ENCODE measurements around the gene ARSK. TPM values are rescaled to one million over a fixed set of nuclear protein-coding genes. Genes with fewer than 3 reads are reported as not detected.
A peak's percentile ranks its signal among the peaks of the same experiment; 100 is the strongest.
"Not testable (repeated sequence)": the region's sequence is repeated elsewhere in the genome, so short reads cannot be mapped to it uniquely, and the experiment has no call there.

ARSK gene
- total RNA-seq, 1 donor from 2014 or later = 5.7 TPM

DNA sequence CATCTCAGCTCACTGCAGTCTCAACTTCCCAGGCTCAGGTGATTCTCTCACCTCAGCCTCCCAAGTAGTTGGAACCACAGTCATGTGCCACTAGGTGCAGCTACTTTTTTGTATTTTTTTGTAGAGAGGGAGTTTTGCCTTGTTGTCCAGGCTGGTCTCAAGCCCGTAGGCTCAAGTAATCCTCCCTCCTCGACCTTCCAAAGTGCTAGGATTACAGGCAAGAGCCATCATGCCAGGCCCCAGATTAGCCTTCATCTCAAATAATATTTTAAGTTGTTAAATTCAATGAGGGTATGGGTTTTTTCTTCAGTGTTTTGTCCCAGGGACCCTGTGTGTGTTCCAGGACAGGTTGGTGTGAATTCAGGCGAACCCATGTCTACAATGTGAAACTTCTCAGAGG lies 79.2 kb downstream of the ARSK start:
- TF ChIP-seq, protein P1, sequence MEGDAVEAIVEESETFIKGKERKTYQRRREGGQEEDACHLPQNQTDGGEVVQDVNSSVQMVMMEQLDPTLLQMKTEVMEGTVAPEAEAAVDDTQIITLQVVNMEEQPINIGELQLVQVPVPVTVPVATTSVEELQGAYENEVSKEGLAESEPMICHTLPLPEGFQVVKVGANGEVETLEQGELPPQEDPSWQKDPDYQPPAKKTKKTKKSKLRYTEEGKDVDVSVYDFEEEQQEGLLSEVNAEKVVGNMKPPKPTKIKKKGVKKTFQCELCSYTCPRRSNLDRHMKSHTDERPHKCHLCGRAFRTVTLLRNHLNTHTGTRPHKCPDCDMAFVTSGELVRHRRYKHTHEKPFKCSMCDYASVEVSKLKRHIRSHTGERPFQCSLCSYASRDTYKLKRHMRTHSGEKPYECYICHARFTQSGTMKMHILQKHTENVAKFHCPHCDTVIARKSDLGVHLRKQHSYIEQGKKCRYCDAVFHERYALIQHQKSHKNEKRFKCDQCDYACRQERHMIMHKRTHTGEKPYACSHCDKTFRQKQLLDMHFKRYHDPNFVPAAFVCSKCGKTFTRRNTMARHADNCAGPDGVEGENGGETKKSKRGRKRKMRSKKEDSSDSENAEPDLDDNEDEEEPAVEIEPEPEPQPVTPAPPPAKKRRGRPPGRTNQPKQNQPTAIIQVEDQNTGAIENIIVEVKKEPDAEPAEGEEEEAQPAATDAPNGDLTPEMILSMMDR (IDR thresholded peaks at IDR 0.05) = no peak
- Histone ChIP-seq H3K27ac (no peak overlapping the region), H3K27me3 (no peaks in the 10 kb centered on the region), H3K36me3 (no peaks in the 10 kb centered on the region), H3K9me3 (no peaks in the 10 kb centered on the region), H3K4me1 (no peaks in the 10 kb centered on the region), H3K4me3 (no peak overlapping the region)
- DNase-seq (no peak), ATAC-seq (no peak)
- intact Hi-C loops (cut with DNase I) = no loop called here

DNA sequence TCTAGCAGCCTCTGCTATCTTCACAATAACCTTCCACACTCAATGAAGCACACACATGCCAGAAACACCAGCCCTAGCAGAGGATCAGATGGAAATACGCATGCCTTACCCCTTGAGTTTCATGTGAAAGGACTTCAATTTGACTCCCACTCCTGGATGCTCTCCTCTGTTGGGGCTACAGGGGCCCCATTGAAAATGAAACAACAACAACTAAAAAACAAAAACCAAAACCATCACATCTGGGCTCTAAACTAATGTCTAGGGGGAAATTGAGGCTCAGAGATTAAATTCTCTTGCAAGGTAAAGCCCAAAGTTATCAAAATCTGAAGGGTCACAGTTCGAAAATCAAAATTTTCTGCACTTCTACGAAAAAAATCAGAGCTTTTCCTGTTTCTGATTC lies 83.7 kb downstream of the ARSK start:
- TF ChIP-seq, protein P1 (IDR thresholded peaks at IDR 0.05) = no peak
- Histone ChIP-seq H3K27ac (no peak overlapping the region), H3K27me3 (no peaks in the 10 kb centered on the region), H3K9me3 (no peaks in the 10 kb centered on the region), H3K4me1 (no peaks in the 10 kb centered on the region), H3K36me3 (no peaks in the 10 kb centered on the region), H3K4me3 (no peak overlapping the region)
- no peak for ATAC-seq
- intact Hi-C loops (cut with DNase I) = no loop called here
- no peak for DNase-seq

DNA sequence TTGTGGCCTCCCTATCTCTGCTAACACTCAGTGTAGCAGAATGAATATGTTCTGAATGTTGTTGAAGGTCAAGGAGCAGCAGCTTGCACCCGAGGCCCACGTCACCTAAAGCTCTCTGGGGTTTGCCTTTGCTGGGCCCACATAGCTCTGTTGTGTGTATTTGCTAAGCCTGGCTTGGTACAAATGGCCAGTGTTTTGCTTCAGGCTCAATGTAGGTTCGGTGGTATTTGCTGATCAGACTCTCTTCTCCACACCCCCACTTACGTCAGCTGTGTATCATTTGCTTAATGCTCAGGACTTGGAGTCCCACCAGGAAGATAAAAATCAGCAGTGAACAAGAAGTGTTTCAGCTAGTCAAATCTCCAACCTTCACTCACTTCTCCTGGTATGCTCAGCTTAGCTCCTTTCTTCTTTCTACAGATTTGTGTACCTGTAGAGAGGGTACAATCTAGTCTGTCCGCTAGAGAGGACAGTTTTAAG lies 86.9 kb downstream of the ARSK start:
- ATAC-seq (peak; percentile 66), DNase-seq (no peak)
- intact Hi-C loops (cut with DNase I) = loop anchor here (10.0 kb wide), 1 partner anchor 203 kb away; no protein-coding TSS in a partner anchor

DNA sequence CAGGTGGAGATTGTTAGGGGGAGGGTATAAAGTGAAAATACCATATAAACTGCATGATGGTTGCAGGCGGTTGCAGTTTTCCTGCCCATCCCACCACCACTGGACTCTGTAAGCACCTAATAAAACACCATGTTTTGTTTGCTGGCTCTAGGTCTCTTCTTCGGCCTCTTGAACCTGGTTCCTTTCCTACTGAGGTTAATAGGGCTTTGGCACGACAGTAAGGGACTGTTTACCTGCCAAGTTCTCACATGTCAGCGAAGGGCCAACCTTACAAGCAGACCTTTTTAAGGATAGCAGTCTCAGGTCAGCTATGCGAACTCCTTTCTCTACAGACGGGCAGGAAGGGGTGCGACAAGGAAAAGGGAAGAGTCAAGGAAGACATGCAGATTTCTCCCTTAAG lies 88.3 kb downstream of the ARSK start:
- no peak overlapping the region for H3K4me3 ChIP-seq
- no peaks in the 10 kb centered on the region for H3K27me3 ChIP-seq
- no peak for DNase-seq
- TF ChIP-seq, protein P1 (IDR thresholded peaks at IDR 0.05) = no peak
- H3K9me3 ChIP-seq = no peaks in the 10 kb centered on the region
- no peaks in the 10 kb centered on the region for H3K36me3 ChIP-seq
- no peak overlapping the region for H3K27ac ChIP-seq
- H3K4me1 ChIP-seq = peaks cover 8% of the 10 kb centered on the region
- no peak for ATAC-seq
- intact Hi-C loops (cut with DNase I) = loop anchor here (10.0 kb wide), 1 partner anchor 202 kb away; no protein-coding TSS in a partner anchor

More for the DNA sequence above, 86.9 kb downstream of the ARSK start:
- peak overlapping the region; percentile 75 for H3K27ac ChIP-seq
- H3K36me3 ChIP-seq = no peaks in the 10 kb centered on the region
- no peak overlapping the region for H3K4me3 ChIP-seq
- no peaks in the 10 kb centered on the region for H3K27me3 ChIP-seq
- TF ChIP-seq, protein P1 (IDR thresholded peaks at IDR 0.05) = no peak
- H3K9me3 ChIP-seq = no peaks in the 10 kb centered on the region
- no peaks in the 10 kb centered on the region for H3K4me1 ChIP-seq

DNA sequence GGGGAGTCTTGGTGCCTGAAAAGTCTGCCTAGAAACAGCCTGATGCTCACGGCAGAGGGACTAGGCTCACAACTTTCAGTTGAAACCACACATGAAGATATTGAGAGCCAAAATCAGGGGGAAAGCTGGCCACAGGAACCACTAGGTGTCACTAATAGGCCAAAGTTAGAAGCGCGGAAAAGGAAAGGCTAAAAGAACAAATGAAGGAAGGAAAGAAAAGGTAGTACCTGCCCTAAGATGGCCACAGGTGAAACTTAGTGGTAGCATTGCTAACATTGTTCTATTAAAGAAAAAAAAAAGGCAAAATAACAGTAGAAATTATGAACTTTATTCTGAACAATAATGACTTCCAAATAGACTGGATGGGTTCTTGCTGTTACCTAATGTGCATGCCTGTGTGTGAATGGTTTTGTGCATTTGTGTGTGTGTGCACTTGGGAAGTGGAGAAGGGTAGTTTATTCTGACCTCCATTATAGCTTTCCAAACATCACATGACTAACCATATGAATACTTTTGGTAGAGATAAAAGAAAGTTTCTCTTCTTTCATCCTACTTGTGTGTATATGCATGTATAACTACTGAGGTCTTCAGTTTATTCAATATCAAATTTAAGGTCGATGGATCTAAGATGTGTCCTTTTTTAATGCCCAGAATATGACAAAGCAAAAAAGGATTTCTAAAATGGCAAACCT lies 89.6 kb downstream of the ARSK start:
- TF ChIP-seq, protein P1 (IDR thresholded peaks at IDR 0.05) = peak; percentile 75
- Histone ChIP-seq H3K4me1 (peaks cover 8% of the 10 kb centered on the region), H3K4me3 (no peak overlapping the region), H3K36me3 (no peaks in the 10 kb centered on the region), H3K9me3 (no peaks in the 10 kb centered on the region), H3K27me3 (no peaks in the 10 kb centered on the region), H3K27ac (no peak overlapping the region)
- DNase-seq (no peak), ATAC-seq (peak; percentile 21)
- intact Hi-C loops (cut with DNase I) = loop anchor here (10.0 kb wide), 1 partner anchor 200 kb away; no protein-coding TSS in a partner anchor

DNA sequence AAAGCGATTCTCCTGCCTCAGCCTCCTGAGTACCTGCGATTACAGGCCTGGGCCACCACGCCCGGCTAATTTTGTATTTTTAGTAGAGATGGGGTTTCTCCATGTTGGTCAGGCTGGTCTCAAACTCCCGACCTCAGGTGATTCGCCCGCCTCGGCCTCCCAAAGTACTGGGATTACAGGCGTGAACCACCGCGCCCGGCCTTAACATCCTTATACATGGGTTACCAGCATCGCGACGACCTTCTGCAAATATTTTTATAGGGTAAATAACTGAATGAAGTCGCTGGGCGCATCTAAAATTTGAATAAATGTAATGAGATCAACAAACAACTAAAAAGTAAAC lies 91.3 kb downstream of the ARSK start:
- peak overlapping the region; percentile 56 for H3K4me3 ChIP-seq
- not testable (repeated sequence) for ATAC-seq, H3K27me3 ChIP-seq

More for the DNA sequence above, 91.3 kb downstream of the ARSK start:
- intact Hi-C loops (cut with DNase I) = loop anchor here (10.0 kb wide), 1 partner anchor 199 kb away; no protein-coding TSS in a partner anchor
- H3K36me3 ChIP-seq, DNase-seq, H3K9me3 ChIP-seq, H3K4me1 ChIP-seq: not testable (repeated sequence)
- H3K27ac ChIP-seq = peak overlapping the region; percentile 71
